Spleen (tissue), 11 donors: ENCODE data around the gene DLEC1. TPM values are rescaled to one million over a fixed set of nuclear protein-coding genes. Genes with fewer than 3 reads are reported as not detected.

ENCODE experiments used
- DNase-seq: peaks from one replicate; pipeline ENCODE4 v3.0.0-alpha.2; 2020
- H3K27ac ChIP-seq, 8 donors: fragments of 200-600 bp; sonication (generic) in 7 of 8; 1 replicate in 4 of 8; 2 replicates in 4 of 8; pipeline versions ENCODE4 v1.5.0 to v1.8.0; 2016 to 2021; ENCODE audit warnings: inconsistent platforms in 4 of 8, mild to moderate bottlenecking in 4 of 8, moderate library complexity in 1 of 8
- H3K27me3 ChIP-seq, 7 donors: fragments of 200-600 bp; sonication (generic) in 6 of 7; replicated peaks in 1 of 7; 1 replicate in 4 of 7; 2 replicates in 3 of 7; pipeline versions ENCODE4 v1.5.0 to v1.8.0; 2016 to 2021; ENCODE audit warnings: inconsistent platforms in 3 of 7, mild to moderate bottlenecking in 1 of 7
- H3K36me3 ChIP-seq, 6 donors: fragments of 200-600 bp; sonication (generic) in 5 of 6; 1 replicate in 4 of 6; 2 replicates in 2 of 6; pipeline versions ENCODE4 v1.5.0 to v1.8.0; 2016 to 2021; ENCODE audit warnings: inconsistent platforms in 2 of 6
- H3K4me1 ChIP-seq, 6 donors: fragments of 200-600 bp; sonication (generic) in 5 of 6; 1 replicate in 3 of 6; 2 replicates in 3 of 6; pipeline versions ENCODE4 v1.5.0 to v1.8.0; 2016 to 2021; ENCODE audit warnings: inconsistent platforms in 3 of 6
- H3K4me3 ChIP-seq, 8 donors: fragments of 200-600 bp; sonication (generic) in 7 of 8; 1 replicate in 4 of 8; 2 replicates in 4 of 8; pipeline versions ENCODE4 v1.5.0 to v1.8.0; 2016 to 2021; ENCODE audit warnings: inconsistent platforms in 4 of 8, mild to moderate bottlenecking in 4 of 8, moderate library complexity in 2 of 8
- H3K9me3 ChIP-seq, 8 donors: fragments of 200-600 bp; sonication (generic) in 7 of 8; 1 replicate in 4 of 8; 2 replicates in 4 of 8; pipeline versions ENCODE4 v1.5.0 to v1.8.0; 2016 to 2021; ENCODE audit warnings: inconsistent platforms in 4 of 8
- POLR2A ChIP-seq, 3 donors: fragments of 450-650 bp; IDR thresholded peaks; one replicate each; pipeline ENCODE4 v1.5.1; 2017; ENCODE audit warnings: antibody characterized with exemption in 3 of 3, mild to moderate bottlenecking in 1 of 3
- POLR2AphosphoS5 ChIP-seq, 3 donors: sonication (generic); formaldehyde crosslinking; IDR thresholded peaks; one replicate each; pipeline ENCODE4 v1.5.1; 2017; ENCODE audit warnings: antibody characterized with exemption in 3 of 3
- WGBS, 5 donors: extraction: QIAGEN DNeasy Blood & Tissue Kit in 3 of 5; methylation state at CpG; one replicate each; pipeline versions ENCODE4 v1.1.5 to v1.1.7; 2013 to 2018; 5-methylcytosine and 5-hydroxymethylcytosine counted together
- intact Hi-C: fragments of 100-400 bp; cut with DNase I; formaldehyde crosslinking; loops from one replicate; pipeline ENCODE4 v1.15.0; 2023; ENCODE audit warnings: low total_unique reads
- polyA plus RNA-seq, 3 donors: library from polyadenylated mRNA; stranded (reverse); fragments of 200-250 nt; gene quantifications; one replicate each; pipeline ENCODE4 v1.2.1, GENCODE V29; 2013
- total RNA-seq, 7 donors: library from RNA; depleted of rRNA in 3 of 7; stranded (reverse); fragments of >200 nt in 3 of 7; fragmentation: NEBNext Ultra II Directional in 4 of 7; extraction: Animal tissue kit (Norgen Biotek cat#: 25700) in 4 of 7; gene quantifications; one replicate each; pipeline versions ENCODE4 v1.1.0 to v1.2.1, GENCODE V29; 2016 to 2021
- TF ChIP-seq, protein P1 (sequence below), 11 experiments: fragments of 200-600 bp in 7 of 11; fragments of 450-650 bp in 4 of 11; sonication (generic) in 4 of 11; IDR thresholded peaks in 8 of 11; conservative IDR thresholded peaks in 3 of 11; 1 replicate in 7 of 11; 2 replicates in 4 of 11; pipeline versions ENCODE4 v1.4.0 to v1.8.0; 2016 to 2021; ENCODE audit warnings: antibody characterized with exemption in 11 of 11, inconsistent platforms in 4 of 11, mild to moderate bottlenecking in 1 of 11
- donor health status: healthy with polysubstance abuse.
- donor health status: DM: no; HTN: no; CAD: no; lungs with moderate emphysema.
- donor health status: DM: no; HTN: no; CAD: no.
- donor health status: Bipolar disorder and iron deficiency.
- donor health status: healthy.
- donor health status: DM: no; HTN: no; CAD: no.
- donor health status: DM: yes; HTN: yes; CAD: no.

The DLEC1 gene
- total and polyA plus RNA-seq, 10 donors = 0.36 to 2.3 (median 0.88) TPM

DNA sequence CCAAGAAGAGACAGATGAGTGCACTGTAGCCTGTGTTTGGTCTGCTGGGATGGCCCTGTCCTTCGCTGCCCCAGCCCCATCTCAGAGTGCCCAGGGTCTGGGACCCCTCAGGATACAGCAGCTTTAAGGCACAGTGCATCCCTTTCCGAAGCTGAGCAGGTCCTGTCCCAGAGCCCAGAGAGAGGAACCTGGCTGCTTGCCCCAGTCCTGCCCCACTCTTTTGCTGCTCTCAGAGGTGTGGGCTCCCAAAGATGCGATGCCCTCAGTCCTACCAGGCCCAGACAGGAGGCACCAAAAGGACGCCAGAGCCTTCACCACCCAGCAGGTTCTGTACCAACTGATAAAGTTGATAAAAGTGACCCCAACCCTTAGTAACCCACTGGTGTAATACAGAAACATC, 17.8 kb upstream of the DLEC1 start:
- H3K9me3 ChIP-seq = peaks cover 0 to 8% (median 5%) of the 10 kb centered on the region in 8 donors
- 83 to 94% (median 94%) methylated on average over 4 of the region's 4 CpGs for WGBS, 5 donors

DNA sequence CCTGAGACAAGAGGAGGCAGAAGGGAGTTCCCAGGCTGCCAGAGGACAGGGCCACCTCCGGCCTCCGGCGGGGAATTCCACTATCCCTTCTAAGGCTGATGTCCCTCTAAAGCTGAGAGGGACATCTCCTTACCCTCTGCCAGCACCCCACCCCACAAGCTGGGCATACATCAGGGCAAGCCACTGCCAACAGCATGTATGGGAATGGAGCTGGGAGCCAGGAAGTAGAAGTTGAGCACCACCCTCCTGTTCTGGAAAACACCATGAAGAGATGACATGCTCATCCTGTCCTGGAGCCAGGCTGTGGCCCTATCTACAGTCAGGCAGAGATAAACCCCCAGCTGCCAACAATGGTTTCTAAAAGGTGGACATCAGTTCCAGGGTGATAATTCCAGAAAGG, 16.7 kb upstream of the DLEC1 start:
- TF ChIP-seq, protein P1, sequence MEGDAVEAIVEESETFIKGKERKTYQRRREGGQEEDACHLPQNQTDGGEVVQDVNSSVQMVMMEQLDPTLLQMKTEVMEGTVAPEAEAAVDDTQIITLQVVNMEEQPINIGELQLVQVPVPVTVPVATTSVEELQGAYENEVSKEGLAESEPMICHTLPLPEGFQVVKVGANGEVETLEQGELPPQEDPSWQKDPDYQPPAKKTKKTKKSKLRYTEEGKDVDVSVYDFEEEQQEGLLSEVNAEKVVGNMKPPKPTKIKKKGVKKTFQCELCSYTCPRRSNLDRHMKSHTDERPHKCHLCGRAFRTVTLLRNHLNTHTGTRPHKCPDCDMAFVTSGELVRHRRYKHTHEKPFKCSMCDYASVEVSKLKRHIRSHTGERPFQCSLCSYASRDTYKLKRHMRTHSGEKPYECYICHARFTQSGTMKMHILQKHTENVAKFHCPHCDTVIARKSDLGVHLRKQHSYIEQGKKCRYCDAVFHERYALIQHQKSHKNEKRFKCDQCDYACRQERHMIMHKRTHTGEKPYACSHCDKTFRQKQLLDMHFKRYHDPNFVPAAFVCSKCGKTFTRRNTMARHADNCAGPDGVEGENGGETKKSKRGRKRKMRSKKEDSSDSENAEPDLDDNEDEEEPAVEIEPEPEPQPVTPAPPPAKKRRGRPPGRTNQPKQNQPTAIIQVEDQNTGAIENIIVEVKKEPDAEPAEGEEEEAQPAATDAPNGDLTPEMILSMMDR (IDR thresholded peaks at IDR 0.05 in 8 of 11, conservative IDR thresholded peaks at IDR 0.05 in 3 of 11) = no peak
- TF ChIP-seq POLR2AphosphoS5 (IDR thresholded peaks at IDR 0.05) = no peak
- no peak for TF ChIP-seq POLR2A (IDR thresholded peaks at IDR 0.05)
- H3K27ac ChIP-seq = peak overlapping the region; percentile 1 to 95 (median 66)

More for the DNA sequence above, 17.8 kb upstream of the DLEC1 start:
- H3K4me3 ChIP-seq = no peak overlapping the region
- peak; percentile 66 for DNase-seq
- H3K4me1 ChIP-seq = peaks cover 7 to 57% (median 33%) of the 10 kb centered on the region in 6 donors
- H3K36me3 ChIP-seq = peaks cover 0 to 42% (median 27%) of the 10 kb centered on the region in 6 donors
- no peaks in the 10 kb centered on the region for H3K27me3 ChIP-seq
- no peak for TF ChIP-seq POLR2AphosphoS5 (IDR thresholded peaks at IDR 0.05)
- no peak for TF ChIP-seq POLR2A (IDR thresholded peaks at IDR 0.05)
- TF ChIP-seq, protein P1 (IDR thresholded peaks at IDR 0.05 in 8 of 11, conservative IDR thresholded peaks at IDR 0.05 in 3 of 11) = no peak
- peak overlapping the region in 2 of 8 donors; percentile 95 for H3K27ac ChIP-seq
- intact Hi-C loops = no loop called here

DNA sequence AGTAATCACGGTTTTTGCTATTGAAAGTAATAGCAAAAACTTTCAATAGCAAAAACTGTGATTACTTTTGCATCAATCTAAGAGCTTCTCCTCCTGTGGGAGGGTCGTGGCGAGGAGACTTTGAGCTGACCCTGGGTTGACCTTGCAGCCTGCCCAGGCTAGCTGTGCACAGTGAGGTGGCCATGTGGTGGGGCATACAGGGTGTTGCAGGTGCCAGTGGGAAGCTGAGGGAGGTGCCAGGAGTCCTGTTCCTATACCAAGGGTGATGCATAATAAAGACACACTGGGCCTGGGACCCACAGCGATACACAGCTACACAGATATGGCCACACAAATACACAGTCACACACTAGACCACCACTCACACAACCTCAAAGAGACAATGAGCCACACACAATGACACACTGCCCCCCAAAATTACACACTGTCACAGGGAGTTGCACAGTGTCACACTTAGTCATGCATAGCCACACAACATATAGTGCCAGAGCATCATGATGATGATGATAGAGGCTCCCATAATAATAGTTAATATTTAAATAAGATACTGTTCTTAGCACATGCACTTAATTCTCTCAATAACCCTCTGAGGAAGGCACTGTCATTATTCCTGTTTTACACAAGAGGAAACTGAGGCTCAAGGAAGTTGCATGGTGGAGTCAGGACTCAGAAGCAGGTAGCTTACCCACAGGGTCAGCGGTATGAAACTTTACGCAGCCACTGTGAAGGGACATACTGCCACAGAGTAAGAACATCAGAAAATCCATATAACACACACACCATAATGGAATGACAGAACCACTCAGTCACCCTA, 15.9 kb upstream of the DLEC1 start:
- TF ChIP-seq, protein P1 (IDR thresholded peaks at IDR 0.05 in 8 of 11, conservative IDR thresholded peaks at IDR 0.05 in 3 of 11) = no peak
- TF ChIP-seq POLR2A (IDR thresholded peaks at IDR 0.05) = no peak
- no peak for TF ChIP-seq POLR2AphosphoS5 (IDR thresholded peaks at IDR 0.05)

More for the DNA sequence above, 16.7 kb upstream of the DLEC1 start:
- Histone ChIP-seq H3K27me3 (no peaks in the 10 kb centered on the region), H3K9me3 (no peaks in the 10 kb centered on the region), H3K4me3 (no peak overlapping the region), H3K4me1 (peaks cover 7 to 63% (median 33%) of the 10 kb centered on the region in 6 donors), H3K36me3 (peaks cover 0 to 31% (median 16%) of the 10 kb centered on the region in 6 donors)
- 48 to 61% (median 50%) methylated on average over 3 of the region's 3 CpGs for WGBS, 5 donors
- intact Hi-C loops = no loop called here
- peak; percentile 75 for DNase-seq

DNA sequence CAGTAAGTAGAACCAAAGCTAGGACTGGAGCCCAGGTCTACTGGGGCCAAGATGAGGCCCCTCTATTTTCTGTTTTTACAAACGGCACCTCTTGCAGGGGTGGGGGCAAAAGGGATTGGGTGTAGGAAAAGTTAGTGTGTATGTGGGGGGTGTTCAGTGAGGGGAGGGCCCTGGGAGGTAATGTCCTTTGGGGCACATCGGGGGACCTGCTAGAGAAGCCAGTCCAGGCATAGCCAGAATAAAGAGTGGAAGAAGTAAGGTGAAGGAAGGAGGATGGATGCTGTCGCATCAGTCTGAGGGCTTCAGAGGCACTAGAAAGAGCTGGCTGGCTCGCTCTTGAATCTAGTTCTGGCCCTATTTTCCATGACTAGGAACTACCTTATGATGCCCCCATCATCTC, 12.2 kb upstream of the DLEC1 start:
- H3K27ac ChIP-seq = no peak overlapping the region
- H3K27me3 ChIP-seq = peaks cover 0 to 39% (median 20%) of the 10 kb centered on the region in 7 donors
- no peak overlapping the region for H3K4me3 ChIP-seq
- intact Hi-C loops = no loop called here
- peaks cover 12 to 77% (median 61%) of the 10 kb centered on the region in 6 donors for H3K4me1 ChIP-seq
- 68 to 82% (median 77%) methylated on average over 4 of the region's 4 CpGs for whole genome bisulfite sequencing, 5 donors
- no peaks in the 10 kb centered on the region for H3K9me3 ChIP-seq
- DNase-seq = no peak
- no peaks in the 10 kb centered on the region for H3K36me3 ChIP-seq
- TF ChIP-seq, protein P1 (IDR thresholded peaks at IDR 0.05 in 8 of 11, conservative IDR thresholded peaks at IDR 0.05 in 3 of 11) = no peak
- TF ChIP-seq POLR2A (IDR thresholded peaks at IDR 0.05) = no peak

More for the DNA sequence above, 15.9 kb upstream of the DLEC1 start:
- WGBS, 5 donors = 77 to 86% (median 84%) methylated on average over 6 of the region's 6 CpGs
- Histone ChIP-seq H3K4me1 (peaks cover 7 to 61% (median 33%) of the 10 kb centered on the region in 6 donors), H3K36me3 (peaks cover 0 to 23% (median 9%) of the 10 kb centered on the region in 6 donors), H3K9me3 (no peaks in the 10 kb centered on the region), H3K27ac (peak overlapping the region; percentile 79 to 95 (median 94)), H3K27me3 (peaks cover 0 to 2% (median 0%) of the 10 kb centered on the region in 7 donors), H3K4me3 (peak overlapping the region in 6 of 8 donors; percentile 42 to 94 (median 70))
- peak; percentile 77 for DNase-seq
- intact Hi-C loops = no loop called here
